ENCODE measurements around the gene HSPA2.
"Not testable (repeated sequence)": the region's sequence is repeated elsewhere in the genome, so short reads cannot be mapped to it uniquely, and the experiment has no call there.

Gene HSPA2

DNA sequence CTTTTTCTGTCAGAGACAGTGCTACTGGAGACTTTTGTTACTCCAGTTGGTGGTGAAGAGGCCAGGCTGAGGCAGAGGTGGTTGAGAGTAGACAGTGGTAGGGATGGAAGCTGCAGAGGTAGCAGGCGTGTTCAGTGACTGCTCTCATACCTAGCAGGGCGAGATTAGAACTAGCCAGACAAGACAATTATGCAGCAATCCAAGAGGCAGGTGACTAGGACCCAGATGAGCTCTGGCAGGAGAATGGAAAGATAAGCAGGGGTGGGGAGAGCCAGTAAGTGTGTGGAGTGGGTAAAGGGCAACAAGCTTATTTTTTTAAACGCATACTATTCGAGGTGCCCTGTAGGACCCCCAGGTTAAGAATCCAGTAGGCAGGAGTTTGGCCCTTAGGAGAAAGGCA, 14.0 kb downstream of the HSPA2 start:
- no peak for DNase-seq (ENCODE audit: extremely low read depth, low read depth)
- TF ChIP-seq, protein P1, sequence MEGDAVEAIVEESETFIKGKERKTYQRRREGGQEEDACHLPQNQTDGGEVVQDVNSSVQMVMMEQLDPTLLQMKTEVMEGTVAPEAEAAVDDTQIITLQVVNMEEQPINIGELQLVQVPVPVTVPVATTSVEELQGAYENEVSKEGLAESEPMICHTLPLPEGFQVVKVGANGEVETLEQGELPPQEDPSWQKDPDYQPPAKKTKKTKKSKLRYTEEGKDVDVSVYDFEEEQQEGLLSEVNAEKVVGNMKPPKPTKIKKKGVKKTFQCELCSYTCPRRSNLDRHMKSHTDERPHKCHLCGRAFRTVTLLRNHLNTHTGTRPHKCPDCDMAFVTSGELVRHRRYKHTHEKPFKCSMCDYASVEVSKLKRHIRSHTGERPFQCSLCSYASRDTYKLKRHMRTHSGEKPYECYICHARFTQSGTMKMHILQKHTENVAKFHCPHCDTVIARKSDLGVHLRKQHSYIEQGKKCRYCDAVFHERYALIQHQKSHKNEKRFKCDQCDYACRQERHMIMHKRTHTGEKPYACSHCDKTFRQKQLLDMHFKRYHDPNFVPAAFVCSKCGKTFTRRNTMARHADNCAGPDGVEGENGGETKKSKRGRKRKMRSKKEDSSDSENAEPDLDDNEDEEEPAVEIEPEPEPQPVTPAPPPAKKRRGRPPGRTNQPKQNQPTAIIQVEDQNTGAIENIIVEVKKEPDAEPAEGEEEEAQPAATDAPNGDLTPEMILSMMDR (IDR thresholded peaks at IDR 0.05; ENCODE audit: low read depth, low read length) = no peak

DNA sequence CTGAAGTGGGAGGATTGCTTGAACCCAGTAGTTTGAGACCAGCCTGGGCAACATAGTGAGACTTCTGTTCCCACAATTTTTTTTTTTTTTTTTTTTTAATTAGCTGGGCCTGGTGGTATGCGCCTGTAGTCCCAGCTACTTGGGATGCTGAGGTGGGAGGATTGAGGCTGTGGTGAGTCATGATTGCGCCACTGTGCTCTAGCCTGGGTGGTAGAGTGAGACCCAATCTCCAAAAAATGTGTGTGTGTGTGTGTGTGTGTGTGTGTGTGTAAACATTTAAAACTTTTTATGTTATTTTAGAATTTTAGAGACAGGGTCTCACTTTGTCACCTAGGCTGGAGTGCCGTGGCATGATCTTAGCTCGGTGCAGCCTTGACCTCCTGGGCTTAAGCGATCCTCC, 16.0 kb downstream of the HSPA2 start:
- TF ChIP-seq, protein P1 (IDR thresholded peaks at IDR 0.05; ENCODE audit: low read depth, low read length) = no peak

DNA sequence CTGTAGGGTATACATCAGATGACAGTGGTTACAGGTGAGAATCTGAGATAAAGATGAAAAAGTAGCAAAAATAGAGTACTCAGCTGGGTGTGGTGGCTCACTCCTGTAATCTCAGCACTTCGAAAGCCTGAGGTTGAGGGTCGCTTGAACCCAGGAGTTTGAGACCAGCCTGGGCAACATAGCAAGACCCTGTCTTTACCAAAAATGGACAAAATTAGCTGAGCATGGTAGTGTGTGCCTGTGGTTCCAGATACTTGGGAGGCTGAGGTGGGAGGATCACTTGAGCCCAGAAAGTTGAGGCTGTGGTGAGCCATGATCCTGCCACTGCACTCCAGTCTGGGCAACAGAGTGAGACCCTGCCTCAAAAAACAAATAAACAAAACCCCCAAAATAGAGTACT, 17.7 kb downstream of the HSPA2 start:
- not testable (repeated sequence) for DNase-seq (ENCODE audit: extremely low read depth, low read depth)

More for the DNA sequence above, 16.0 kb downstream of the HSPA2 start:
- DNase-seq (ENCODE audit: extremely low read depth, low read depth) = peak; percentile 54

DNA sequence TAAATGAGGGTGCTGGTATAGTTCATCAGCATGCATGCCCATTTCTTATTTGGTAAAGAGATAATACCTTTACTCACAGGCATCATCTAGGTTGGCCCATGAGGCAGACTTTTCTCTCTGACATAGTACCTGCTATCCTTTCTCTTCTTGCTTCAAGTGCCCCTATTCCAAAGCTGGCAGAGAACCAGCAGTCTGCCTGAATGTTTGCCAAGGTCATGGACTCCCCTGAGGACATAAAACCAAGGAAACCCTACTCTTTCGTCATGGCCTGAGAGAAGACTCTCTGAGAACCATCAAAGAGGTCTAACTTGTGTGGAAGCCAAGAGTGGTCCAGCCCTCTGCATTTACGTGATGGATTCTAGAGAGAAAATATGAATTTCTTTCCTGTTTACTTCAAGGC, 21.1 kb downstream of the HSPA2 start:
- TF ChIP-seq, protein P1 (IDR thresholded peaks at IDR 0.05; ENCODE audit: low read depth, low read length) = no peak
- DNase-seq (ENCODE audit: extremely low read depth, low read depth) = no peak

DNA sequence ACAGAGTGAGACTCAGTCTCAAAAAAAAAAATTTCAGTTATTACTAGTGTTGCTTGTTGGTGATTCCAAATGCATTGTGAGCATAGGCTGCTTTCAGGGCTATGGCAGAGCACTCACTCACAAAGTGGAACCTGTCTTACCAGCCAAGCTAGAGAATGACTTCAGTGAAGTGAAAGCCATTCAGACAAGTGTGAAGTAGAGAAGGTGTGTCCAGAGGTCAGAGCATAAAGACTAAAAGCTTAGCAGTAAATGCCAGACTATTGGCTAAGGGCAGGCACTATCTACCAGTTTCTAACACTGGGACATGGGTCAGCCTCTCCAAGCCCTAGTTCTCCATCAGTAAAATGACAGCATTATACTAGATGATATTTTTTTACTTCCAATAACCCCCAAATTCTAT, 21.9 kb downstream of the HSPA2 start:
- no peak for DNase-seq (ENCODE audit: extremely low read depth, low read depth)
- TF ChIP-seq, protein P1 (IDR thresholded peaks at IDR 0.05; ENCODE audit: low read depth, low read length) = no peak

DNA sequence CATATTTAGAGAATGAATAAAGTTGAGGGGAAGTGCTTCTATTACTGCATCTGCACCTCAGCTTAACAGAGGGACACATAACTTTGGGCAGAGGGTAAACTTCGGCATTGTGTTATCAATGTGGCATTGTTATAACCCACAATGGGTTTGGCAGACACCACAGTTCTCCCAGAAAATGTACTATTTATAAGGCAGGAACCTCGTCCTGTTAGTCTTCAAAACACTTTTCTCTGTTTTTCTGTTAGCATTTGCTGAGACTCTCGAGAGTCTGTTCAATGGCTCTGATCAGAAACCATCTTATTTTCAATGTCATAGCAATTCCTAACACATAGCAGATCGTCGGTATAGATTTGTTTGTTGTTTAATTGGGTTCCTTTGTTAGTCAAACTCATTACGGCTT, 23.2 kb downstream of the HSPA2 start:
- DNase-seq (ENCODE audit: extremely low read depth, low read depth) = no peak
- TF ChIP-seq, protein P1 (IDR thresholded peaks at IDR 0.05; ENCODE audit: low read depth, low read length) = no peak

DNA sequence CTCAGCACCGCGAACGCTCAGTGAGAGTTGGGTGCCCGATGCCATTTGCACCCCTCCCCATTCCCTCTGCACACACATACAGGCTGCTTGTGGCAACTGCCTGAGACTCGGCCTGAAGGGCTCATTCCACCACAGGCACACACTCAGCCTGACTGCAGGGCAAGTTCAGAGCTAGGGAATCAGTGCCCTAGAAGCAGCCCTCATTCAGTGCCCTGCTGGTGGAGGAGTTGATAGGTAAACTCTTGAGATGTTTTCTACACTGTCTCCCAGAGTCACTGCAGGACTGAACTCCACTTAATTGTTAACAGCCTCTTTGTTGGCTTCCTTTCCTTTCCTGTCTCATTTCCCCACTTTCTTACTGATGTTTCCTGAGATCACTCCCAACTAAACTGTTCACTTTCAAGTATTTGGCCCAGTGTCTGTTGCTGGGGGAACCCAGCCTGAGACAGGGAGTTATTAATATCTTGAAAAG, 26.1 kb downstream of the HSPA2 start:
- TF ChIP-seq, protein P1 (IDR thresholded peaks at IDR 0.05; ENCODE audit: low read depth, low read length) = no peak
- DNase-seq (ENCODE audit: extremely low read depth, low read depth) = no peak

DNA sequence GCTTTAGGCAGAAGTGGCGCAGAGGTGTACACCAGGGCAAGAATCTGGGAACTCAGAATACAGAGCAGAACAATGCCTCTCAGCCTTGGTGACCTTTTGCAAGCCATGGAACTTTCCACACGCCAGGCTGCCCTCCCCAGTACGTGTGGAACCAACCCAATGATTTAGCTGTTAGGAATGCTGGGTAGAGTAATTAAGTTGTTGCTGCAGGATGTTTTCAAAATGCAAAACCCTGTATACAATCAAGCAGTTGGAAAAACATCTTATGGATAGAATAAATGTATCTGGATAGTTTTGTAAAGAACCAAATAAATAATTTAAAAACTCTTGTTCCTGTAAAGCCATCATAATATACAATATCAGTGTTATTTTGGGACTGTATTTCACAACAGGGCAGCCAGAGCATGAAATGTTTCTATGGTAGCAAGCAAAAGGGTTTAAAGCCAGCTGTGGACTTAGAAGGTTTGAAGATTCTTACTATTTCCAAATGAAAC, 28.6 kb downstream of the HSPA2 start:
- TF ChIP-seq, protein P1 (IDR thresholded peaks at IDR 0.05; ENCODE audit: low read depth, low read length) = no peak
- DNase-seq (ENCODE audit: extremely low read depth, low read depth) = peak; percentile 62

DNA sequence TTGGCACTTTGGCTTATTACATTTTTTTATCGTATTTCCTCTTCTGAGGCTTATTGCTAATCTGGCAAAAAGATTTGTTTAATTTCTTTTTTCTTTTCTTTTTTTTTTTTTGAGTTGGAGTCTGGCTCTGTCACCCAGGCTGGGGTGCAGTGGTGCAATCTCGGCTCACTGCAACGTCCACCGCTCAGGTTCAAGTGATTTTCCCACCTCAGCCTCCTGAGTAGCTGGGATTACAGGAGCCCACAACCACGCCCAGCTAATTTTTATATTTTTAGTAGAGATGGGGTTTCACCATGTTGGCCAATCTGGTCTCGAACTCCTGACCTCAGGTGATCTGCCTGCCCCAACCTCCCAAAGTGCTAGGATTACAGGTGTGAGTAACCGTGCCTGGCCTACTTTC, 29.1 kb downstream of the HSPA2 start:
- not testable (repeated sequence) for DNase-seq (ENCODE audit: extremely low read depth, low read depth)
